Ascending aorta (tissue), 2 donors: ENCODE data around the gene COL12A1. TPM values are rescaled to one million over a fixed set of nuclear protein-coding genes. Genes with fewer than 3 reads are reported as not detected.

ENCODE experiments used
- DNase-seq, 2 donors: peaks; one replicate each; pipeline ENCODE4 v3.0.0-alpha.2; 2019; ENCODE audit warnings: low spot score in 2 of 2
- H3K27ac ChIP-seq, 2 donors: fragments of 200-600 bp; sonication (generic); one replicate each; pipeline ENCODE4 v1.5.1; 2016 to 2017; ENCODE audit warnings: mild to moderate bottlenecking in 1 of 2
- H3K27me3 ChIP-seq: fragments of 200-600 bp; sonication (generic); one replicate; pipeline ENCODE4 v1.5.1; 2017
- H3K36me3 ChIP-seq, 2 donors: fragments of 200-600 bp; sonication (generic); one replicate each; pipeline ENCODE4 v1.5.1; 2016
- H3K4me1 ChIP-seq, 2 donors: fragments of 200-600 bp; sonication (generic); one replicate each; pipeline ENCODE4 v1.5.1; 2016 to 2017; ENCODE audit warnings: mild to moderate bottlenecking in 1 of 2
- H3K4me3 ChIP-seq, 2 donors: fragments of 200-600 bp; sonication (generic); one replicate each; pipeline ENCODE4 v1.5.1; 2016 to 2017; ENCODE audit warnings: mild to moderate bottlenecking in 1 of 2
- H3K9me3 ChIP-seq, 2 donors: fragments of 200-600 bp; sonication (generic); one replicate each; pipeline ENCODE4 v1.5.1; 2016
- CTCF ChIP-seq, 3 experiments: fragments of 200-600 bp in 2 of 3; fragments of 450-650 bp in 1 of 3; sonication (generic) in 2 of 3; IDR thresholded peaks; one replicate each; pipeline ENCODE4 v1.5.1; 2016 to 2019; ENCODE audit warnings: antibody characterized with exemption in 3 of 3, mild to moderate bottlenecking in 1 of 3, moderate library complexity in 1 of 3
- intact Hi-C: fragments of 100-400 bp; cut with DNase I; formaldehyde crosslinking; loops from one replicate; pipeline ENCODE4 v1.15.1; 2023
- total RNA-seq: library from RNA; depleted of rRNA; stranded (reverse); fragments of >200 nt; gene quantifications from one replicate; pipeline ENCODE4 v1.1.0, GENCODE V29; 2016

COL12A1 gene
- total RNA-seq, 1 donor from 2014 or later: 140 TPM

- intact Hi-C loops: loop anchor here (5.0 kb wide), 2 partner anchors 85 to 185 kb away; no protein-coding TSS in a partner anchor
- no peak for TF ChIP-seq CTCF (IDR thresholded peaks at IDR 0.05)
- no peak overlapping the region for H3K4me3 ChIP-seq
- H3K27ac ChIP-seq: peak overlapping the region in 1 of 2 donors; percentile 2
- no peaks in the 10 kb centered on the region for H3K27me3 ChIP-seq
- DNase-seq: no peak
- no peaks in the 10 kb centered on the region for H3K9me3 ChIP-seq
- H3K36me3 ChIP-seq: peaks cover 0 to 14% of the 10 kb centered on the region in 2 donors
- H3K4me1 ChIP-seq: peaks cover 0 to 11% of the 10 kb centered on the region in 2 donors
These were observed 88.9 kb downstream of the COL12A1 start for GRCh38 chr6:75116946-75117345.

GRCh38 chr6:75115481-75115880 lies 90.4 kb downstream of the COL12A1 start:
- no peak for DNase-seq
- Histone ChIP-seq H3K36me3 (peaks cover 0 to 14% of the 10 kb centered on the region in 2 donors), H3K9me3 (no peaks in the 10 kb centered on the region), H3K27ac (peak overlapping the region; percentile 52 to 66), H3K4me1 (peaks cover 0 to 11% of the 10 kb centered on the region in 2 donors), H3K4me3 (peak overlapping the region in 1 of 2 donors; percentile 35), H3K27me3 (no peaks in the 10 kb centered on the region)
- TF ChIP-seq CTCF (IDR thresholded peaks at IDR 0.05): no peak
- intact Hi-C loops: loop anchor here (5.0 kb wide), 2 partner anchors 87 to 183 kb away; no protein-coding TSS in a partner anchor

GRCh38 chr6:75114806-75115205 lies 91.0 kb downstream of the COL12A1 start:
- no peaks in the 10 kb centered on the region for H3K9me3 ChIP-seq
- H3K36me3 ChIP-seq: peaks cover 0 to 14% of the 10 kb centered on the region in 2 donors
- peaks cover 0 to 11% of the 10 kb centered on the region in 2 donors for H3K4me1 ChIP-seq
- peak overlapping the region; percentile 52 to 66 for H3K27ac ChIP-seq
- intact Hi-C loops: loop anchor here (5.0 kb wide), 2 partner anchors 87 to 183 kb away; no protein-coding TSS in a partner anchor
- TF ChIP-seq CTCF (IDR thresholded peaks at IDR 0.05): no peak
- H3K27me3 ChIP-seq: no peaks in the 10 kb centered on the region
- peak overlapping the region in 1 of 2 donors; percentile 35 for H3K4me3 ChIP-seq
- DNase-seq: no peak

- Histone ChIP-seq H3K27ac (peak overlapping the region in 1 of 2 donors; percentile 66), H3K4me3 (no peak overlapping the region), H3K36me3 (peaks cover 0 to 8% of the 10 kb centered on the region in 2 donors), H3K27me3 (no peaks in the 10 kb centered on the region), H3K9me3 (no peaks in the 10 kb centered on the region), H3K4me1 (peaks cover 0 to 11% of the 10 kb centered on the region in 2 donors)
- no peak for DNase-seq
- TF ChIP-seq CTCF (IDR thresholded peaks at IDR 0.05): no peak
- intact Hi-C loops: no loop called here
These were observed 91.7 kb downstream of the COL12A1 start for GRCh38 chr6:75114195-75114594.

GRCh38 chr6:75113446-75113845 lies 92.4 kb downstream of the COL12A1 start:
- H3K27ac ChIP-seq: peak overlapping the region in 1 of 2 donors; percentile 66
- no peaks in the 10 kb centered on the region for H3K9me3 ChIP-seq
- no peak for DNase-seq
- H3K4me1 ChIP-seq: peaks cover 0 to 17% of the 10 kb centered on the region in 2 donors
- H3K27me3 ChIP-seq: no peaks in the 10 kb centered on the region
- TF ChIP-seq CTCF (IDR thresholded peaks at IDR 0.05): no peak
- intact Hi-C loops: no loop called here
- H3K36me3 ChIP-seq: peaks cover 0 to under 1% of the 10 kb centered on the region in 2 donors
- no peak overlapping the region for H3K4me3 ChIP-seq
